ENCODE data around the gene NLRP7.
"Not testable (repeated sequence)": the region's sequence is repeated elsewhere in the genome, so short reads cannot be mapped to it uniquely, and the experiment has no call there.

- not testable (repeated sequence) for TF ChIP-seq CTCF (conservative IDR thresholded peaks at IDR 0.05; ENCODE audit: low read length); EZH2phosphoT487 (IDR thresholded peaks at IDR 0.05; ENCODE audit: borderline replicate concordance, low read depth, low read length)
These were observed 39.4 kb downstream of the NLRP7 start for GRCh38 chr19:54907899-54908298.
